GM13977 (cell line): ENCODE results near the gene CELA1.

Experiments
- DNase-seq: peaks from one replicate; pipeline ENCODE4 v3.0.0; 2012; ENCODE audit warnings: low spot score
- in situ Hi-C: fragments of 300-500 bp; cut with MboI; formaldehyde crosslinking; loops from one replicate; pipeline ENCODE4 v1.12.0; 2022; ENCODE audit warnings: low sequenced_read_pairs, low pct_unique_long_range_greater_than_20kb, mixed read lengths, inconsistent platforms; ENCODE audit not compliant: unreplicated experiment
- TF ChIP-seq, protein P1 (sequence below): IDR thresholded peaks from 2 replicates; pipeline ENCODE4 v1.5.1; 2012; ENCODE audit warnings: mild to moderate bottlenecking, control low read depth; ENCODE audit not compliant: insufficient read depth; ENCODE audit errors: extremely low read depth, missing control alignments

Gene CELA1

DNA sequence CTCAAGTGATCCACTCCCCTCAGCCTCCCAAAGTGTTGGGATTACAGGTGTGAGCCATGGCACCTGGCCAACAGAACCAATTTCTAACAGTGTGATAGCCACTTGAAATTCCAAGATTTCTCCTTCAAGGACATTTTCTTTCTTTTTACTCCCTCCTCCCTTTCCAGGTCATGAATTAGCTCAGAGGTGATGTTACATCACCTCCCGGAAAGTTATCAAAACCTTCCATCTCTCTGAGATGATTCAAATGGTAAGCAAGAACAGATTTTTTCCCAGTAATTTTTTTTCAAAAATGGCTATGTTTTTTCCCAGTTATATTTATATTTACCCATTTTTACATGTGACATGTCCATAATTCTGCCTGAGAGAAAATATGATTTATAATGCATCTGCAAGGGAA, 60.6 kb downstream of the CELA1 start:
- in situ Hi-C loops: no loop called here
- DNase-seq: no peak
- TF ChIP-seq, protein P1, sequence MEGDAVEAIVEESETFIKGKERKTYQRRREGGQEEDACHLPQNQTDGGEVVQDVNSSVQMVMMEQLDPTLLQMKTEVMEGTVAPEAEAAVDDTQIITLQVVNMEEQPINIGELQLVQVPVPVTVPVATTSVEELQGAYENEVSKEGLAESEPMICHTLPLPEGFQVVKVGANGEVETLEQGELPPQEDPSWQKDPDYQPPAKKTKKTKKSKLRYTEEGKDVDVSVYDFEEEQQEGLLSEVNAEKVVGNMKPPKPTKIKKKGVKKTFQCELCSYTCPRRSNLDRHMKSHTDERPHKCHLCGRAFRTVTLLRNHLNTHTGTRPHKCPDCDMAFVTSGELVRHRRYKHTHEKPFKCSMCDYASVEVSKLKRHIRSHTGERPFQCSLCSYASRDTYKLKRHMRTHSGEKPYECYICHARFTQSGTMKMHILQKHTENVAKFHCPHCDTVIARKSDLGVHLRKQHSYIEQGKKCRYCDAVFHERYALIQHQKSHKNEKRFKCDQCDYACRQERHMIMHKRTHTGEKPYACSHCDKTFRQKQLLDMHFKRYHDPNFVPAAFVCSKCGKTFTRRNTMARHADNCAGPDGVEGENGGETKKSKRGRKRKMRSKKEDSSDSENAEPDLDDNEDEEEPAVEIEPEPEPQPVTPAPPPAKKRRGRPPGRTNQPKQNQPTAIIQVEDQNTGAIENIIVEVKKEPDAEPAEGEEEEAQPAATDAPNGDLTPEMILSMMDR: no peak

DNA sequence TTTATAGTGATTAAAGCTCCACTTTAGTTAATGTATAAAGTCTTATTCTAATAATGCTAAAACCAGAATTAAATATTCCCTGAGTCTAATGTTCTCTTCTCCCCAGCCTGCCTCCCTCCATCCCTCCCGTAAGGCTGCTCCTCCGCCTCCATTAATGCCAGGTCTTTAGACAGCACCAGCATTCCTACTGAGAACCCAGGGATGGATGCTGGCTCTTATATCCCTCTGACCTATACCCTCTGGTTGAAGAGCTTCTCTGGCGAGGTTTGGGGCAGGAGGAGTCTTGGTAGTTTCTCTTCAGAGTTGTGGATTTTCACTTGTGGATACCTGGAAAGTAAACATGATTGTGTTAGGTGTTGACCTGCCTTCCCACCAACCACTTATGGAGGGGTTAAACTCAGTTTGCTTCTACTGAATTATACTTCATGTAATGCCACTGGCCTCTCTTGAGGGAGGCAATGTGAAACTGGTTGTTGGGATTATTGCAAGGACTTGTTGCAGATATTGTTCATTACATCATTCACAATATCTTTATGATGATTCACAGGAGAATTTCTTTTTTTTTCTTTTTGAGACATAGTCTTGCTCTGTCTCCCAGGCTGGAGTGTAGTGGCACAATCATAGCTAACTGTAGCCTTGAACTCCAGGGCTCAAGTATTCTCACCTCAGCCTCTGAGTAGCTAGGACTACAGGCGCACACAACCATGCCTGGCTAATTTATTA, 65.1 kb downstream of the CELA1 start:
- in situ Hi-C loops: no loop called here
- TF ChIP-seq, protein P1: no peak
- no peak for DNase-seq
